Cerebellar cortex (tissue), 1 donor: ENCODE measurements around the gene OR7A5.
"Not testable (repeated sequence)": the region's sequence is repeated elsewhere in the genome, so short reads cannot be mapped to it uniquely, and the experiment has no call there.

Source experiments
- DNase-seq: peaks from one replicate; pipeline ENCODE4 v3.0.0-alpha.2; 2015; ENCODE audit warnings: low spot score

The OR7A5 gene

DNA sequence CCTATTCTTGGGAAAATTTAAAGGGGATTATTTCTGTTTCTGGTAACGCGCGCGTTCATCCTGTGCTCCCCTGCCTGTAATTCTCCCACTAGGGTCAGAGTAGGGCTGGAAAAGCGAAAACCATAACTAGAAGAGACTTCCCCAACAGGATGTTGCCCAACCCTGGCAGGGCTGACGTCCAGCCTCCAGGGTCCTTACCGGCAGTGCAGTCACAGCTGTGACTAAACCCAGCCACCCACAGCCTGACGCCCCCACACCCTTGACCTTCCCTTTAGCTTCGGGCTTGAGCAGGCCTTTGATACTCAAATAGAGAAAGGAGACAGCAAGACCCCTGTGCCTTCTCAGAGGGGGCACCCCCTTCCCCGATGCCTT lies 50.3 kb downstream of the OR7A5 start:
- DNase-seq = not testable (repeated sequence)

DNA sequence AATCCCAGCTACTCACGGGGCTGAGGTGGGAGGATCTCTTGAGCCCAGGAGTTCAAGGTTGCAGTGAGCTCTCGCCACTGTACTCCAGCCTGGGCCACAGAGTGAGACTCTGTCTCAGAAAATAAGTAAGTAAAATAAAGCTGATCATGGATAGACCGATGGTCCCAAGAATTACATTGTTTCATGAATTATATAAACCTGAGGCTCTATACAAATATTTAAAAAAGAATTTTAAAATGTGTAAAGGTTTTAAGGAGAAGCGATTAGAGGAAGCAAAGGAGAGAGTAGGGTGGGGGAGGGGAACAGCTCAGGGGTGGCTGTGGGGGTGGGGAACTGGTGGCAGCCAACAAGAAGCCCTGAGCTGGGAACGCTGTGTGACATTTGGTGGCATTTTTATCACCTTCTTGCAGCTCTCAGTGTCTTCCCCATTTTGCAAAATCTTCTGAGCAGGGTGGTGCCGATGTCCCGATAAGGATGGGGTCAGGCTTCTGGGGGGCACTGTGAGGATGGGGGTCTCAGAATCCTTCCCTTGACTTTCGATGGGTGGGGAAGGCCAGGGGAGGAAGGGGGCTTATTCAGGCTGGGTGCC lies 51.5 kb downstream of the OR7A5 start:
- not testable (repeated sequence) for DNase-seq

DNA sequence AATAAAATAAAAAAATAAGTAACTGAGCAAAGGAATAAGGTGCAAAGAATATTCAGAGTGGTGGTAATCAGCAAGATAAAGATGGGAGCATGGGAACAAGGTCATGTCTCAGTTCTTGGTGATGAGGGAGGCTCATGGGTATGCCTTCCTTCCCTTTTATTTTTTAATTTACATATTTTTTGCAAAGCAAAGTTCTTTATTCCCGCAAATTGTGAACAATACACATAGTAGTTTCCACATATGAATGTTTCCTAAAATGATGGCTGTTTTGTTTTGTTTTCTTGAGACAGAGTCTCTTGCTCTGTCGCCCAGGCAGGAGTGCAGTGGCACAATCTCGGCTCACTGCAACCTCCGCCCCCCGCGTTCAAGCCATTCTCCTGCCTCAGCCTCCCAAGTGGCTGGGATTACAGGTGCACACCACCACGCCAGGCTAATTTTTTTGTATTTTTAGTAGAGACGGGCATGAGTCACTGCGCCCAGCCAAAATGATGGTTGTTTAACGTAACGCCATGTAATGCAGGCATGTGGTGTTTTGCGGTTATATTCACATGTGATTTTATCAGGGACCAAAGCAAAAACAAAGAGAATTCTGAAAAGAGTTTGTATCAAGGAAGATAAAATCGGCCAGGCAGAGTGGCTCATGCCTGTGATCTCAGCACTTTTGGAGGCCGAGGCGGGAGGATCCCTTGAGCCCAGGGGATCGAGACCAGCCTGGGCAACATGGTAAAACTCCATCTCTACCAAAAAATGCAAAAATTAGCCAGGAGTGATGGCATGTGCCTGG lies 52.2 kb downstream of the OR7A5 start:
- DNase-seq = no peak

DNA sequence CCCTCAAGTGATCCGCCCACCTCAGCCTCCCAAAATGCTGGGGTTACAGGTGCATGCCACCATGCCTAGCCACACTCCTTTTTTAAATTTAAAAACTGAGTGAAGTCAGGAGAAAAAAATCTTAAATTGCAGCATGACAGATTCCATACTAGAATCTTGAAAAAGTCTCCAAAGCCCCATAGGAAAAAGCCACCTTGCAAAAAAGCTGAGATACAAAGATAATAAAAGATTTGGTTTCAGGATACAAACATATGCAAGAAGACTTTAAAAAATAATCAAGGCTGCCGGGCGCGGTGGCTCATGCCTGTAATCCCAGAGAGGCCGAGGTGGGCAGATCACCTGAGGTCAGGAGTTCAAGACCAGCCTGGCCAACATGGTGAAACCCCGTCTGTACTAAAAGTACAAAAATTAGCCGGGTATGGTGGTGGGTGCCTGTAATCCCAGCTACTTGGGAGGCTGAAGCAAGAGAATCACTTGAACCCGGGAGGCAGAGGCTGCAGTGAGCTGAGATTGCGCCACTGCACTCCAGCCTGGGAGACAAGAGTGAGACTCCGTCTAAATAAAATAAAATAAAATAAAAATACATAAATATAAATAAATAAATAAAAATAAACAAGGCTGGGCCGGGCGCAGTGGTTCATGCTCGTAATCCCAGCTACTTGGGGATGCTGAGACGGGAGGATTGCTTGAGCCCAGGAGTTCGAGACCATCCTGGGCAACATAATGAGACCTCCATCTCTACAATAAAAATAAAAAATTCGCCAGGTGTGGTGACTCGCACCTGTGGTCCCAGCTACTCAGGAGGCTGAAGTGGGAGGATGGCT lies 53.1 kb downstream of the OR7A5 start:
- not testable (repeated sequence) for DNase-seq

DNA sequence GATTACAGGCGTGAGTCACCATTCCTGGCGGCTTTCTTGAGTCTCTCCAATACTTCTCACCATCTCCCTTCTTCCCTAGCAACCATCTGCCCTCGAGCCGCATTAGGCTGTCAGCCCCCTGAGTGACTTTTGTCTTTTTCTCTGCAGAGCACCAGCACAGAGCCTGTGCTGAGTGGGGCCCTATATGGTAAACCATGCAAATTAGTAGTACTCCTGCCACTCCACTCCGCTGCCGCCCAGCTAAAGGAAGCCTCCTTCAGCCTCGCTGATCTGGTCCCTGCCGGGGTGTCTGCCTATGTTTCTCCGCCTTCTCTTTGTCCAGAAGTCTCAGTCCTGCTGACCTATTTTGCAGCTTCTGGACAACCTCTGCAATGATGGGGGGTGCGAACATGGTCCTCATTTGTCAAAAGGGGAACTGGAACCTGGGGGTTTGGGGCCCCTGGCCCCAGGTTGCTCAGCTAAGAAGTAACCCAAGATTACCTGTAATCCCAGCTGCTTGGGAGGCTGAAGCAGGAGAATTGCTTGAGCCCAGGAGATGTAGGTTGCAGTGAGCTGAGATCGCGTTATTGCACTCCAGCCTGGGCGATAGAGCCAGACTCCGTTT lies 54.3 kb downstream of the OR7A5 start:
- DNase-seq = not testable (repeated sequence)

DNA sequence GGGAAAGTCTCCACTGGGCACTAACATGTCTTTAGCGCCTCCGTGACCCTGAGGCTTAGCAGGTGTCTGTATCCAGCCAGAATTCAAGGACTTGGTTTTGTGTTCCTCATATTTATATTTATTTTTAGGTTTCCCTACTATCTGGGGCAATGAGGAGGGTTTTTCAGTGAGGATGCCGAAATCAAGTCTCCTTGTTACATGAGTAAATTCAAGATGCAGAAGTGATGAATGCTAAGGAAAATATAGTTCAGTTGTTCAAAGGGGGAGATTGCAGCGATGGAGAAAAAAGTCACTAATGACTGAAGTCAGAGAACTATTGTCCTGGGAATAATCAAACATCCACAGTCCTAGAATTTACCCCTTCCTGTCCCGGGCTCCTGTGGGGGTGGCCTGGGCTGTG lies 55.8 kb downstream of the OR7A5 start:
- no peak for DNase-seq

DNA sequence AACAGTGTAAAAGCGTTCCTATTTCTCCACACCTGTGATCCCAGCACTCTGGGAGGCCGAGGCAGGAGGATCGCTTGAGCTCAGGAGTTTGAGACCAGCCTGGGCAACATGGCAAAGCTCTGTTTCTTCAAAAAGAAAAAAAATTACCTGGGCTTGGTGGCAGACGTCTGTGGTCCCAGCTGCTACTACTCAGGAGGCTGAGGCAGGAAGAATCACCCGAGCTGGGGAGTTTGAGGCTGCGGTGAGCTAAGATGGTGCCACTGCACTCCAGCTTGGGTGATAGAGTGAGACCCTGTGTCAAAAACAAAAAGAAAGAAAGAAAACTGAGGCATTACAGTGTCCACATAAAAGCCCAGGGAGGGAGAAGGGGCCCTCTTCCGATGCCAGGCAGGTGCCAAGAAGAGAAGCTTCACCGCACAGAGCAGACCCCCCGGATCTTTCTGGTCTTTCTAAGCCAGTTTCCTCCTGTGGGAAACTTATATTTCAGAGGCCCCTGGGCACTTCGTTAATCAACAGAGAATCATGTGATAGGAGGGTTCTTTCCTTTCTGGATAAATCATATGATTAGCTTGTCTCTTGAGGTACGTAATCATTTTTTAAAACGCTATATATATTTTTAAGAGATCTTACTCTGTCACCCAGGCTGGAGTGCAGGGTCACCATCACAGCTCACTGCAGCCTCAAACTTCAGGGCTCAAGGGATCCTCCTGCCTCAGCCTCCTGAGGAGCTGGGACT lies 56.7 kb downstream of the OR7A5 start, which contains the start of gene ADGRE2:
ADGRE2 (minus strand) TSS at position 451 of the 736 bp plus-strand sequence. CDS start 1,804 bp downstream, outside the sequence.
- not testable (repeated sequence) for DNase-seq

DNA sequence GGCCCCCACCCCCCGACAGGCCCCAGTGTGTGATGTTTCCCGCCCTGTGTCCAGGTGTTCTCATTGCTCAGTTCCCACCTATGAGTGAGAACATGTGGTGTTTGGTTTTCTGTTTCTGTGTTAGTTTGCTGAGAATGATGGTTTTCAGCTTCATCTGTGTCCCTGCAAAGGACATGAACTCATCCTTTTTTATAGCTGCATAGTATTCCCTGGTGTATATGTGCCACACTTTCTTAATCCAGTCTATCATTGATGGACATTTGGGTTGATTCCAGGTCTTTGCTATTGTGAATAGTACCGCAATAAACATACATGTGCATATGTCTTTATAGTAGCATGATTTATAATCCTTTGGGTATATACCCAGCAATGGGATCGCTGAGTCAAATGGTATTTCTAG lies 57.3 kb downstream of the OR7A5 start:
- DNase-seq = not testable (repeated sequence)
